ENCODE results near the gene PLA2G2A. TPM values are rescaled to one million over a fixed set of nuclear protein-coding genes. Genes with fewer than 3 reads are reported as not detected.
"Not testable (repeated sequence)": the region's sequence is repeated elsewhere in the genome, so short reads cannot be mapped to it uniquely, and the experiment has no call there.

The PLA2G2A gene
- total RNA-seq, 2 experiments from 2014 or later = not detected

DNA sequence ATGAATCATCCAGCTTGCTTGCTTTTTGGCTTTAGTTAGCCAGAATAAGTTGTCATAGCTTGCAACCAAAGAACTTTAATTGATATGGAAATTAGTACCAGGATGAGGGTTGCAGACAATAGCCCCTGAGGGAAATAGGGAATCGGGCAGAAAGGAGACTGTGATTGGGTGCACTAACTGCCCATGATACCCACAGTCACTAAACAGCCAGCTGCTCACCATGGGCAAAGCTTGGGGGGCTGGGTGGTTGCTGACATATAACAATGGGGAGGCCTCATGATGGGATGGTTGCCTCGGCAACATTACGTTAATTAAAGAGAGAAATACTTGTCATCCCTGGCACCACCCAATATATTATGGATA lies 38.2 kb downstream of the PLA2G2A start:
- Mint-ChIP-seq H3K4me3 (no peak overlapping the region), H3K9me3 (ENCODE audit: insufficient read depth) (no peaks in the 10 kb centered on the region), H3K36me3 (ENCODE audit: low read depth) (no peaks in the 10 kb centered on the region), H3K27me3 (ENCODE audit: low read depth) (peaks cover 1% of the 10 kb centered on the region), H3K27ac (no peak overlapping the region), H3K4me1 (ENCODE audit: low read depth) (peaks cover 1% of the 10 kb centered on the region)
- no peak for DNase-seq
- POLR2A ChIA-PET = no interaction called here
- ATAC-seq = no peak
- CTCF ChIA-PET = no interaction called here

- ChIA-PET CTCF (no interaction called here), POLR2A (no interaction called here)
- H3K4me3 Mint-ChIP-seq = no peak overlapping the region
- H3K4me1 Mint-ChIP-seq (ENCODE audit: low read depth) = peaks cover 3% of the 10 kb centered on the region
- ATAC-seq (no peak), DNase-seq (no peak)
- H3K36me3 Mint-ChIP-seq (ENCODE audit: low read depth) = no peaks in the 10 kb centered on the region
- no peaks in the 10 kb centered on the region for H3K9me3 Mint-ChIP-seq (ENCODE audit: insufficient read depth)
- no peaks in the 10 kb centered on the region for H3K27me3 Mint-ChIP-seq (ENCODE audit: low read depth)
- H3K27ac Mint-ChIP-seq = no peak overlapping the region
Observed at GRCh38 chr1:19940486-19941205, 38.8 kb downstream of the PLA2G2A start.

GRCh38 chr1:19938472-19938871 lies 40.9 kb downstream of the PLA2G2A start:
- no peaks in the 10 kb centered on the region for H3K9me3 Mint-ChIP-seq (ENCODE audit: insufficient read depth)
- no peaks in the 10 kb centered on the region for H3K27me3 Mint-ChIP-seq (ENCODE audit: low read depth)
- CTCF ChIA-PET = no interaction called here
- no peak overlapping the region for H3K27ac Mint-ChIP-seq
- DNase-seq (no peak), ATAC-seq (no peak)
- no peaks in the 10 kb centered on the region for H3K36me3 Mint-ChIP-seq (ENCODE audit: low read depth)
- no peak overlapping the region for H3K4me3 Mint-ChIP-seq
- POLR2A ChIA-PET = no interaction called here
- peaks cover 3% of the 10 kb centered on the region for H3K4me1 Mint-ChIP-seq (ENCODE audit: low read depth)

DNA sequence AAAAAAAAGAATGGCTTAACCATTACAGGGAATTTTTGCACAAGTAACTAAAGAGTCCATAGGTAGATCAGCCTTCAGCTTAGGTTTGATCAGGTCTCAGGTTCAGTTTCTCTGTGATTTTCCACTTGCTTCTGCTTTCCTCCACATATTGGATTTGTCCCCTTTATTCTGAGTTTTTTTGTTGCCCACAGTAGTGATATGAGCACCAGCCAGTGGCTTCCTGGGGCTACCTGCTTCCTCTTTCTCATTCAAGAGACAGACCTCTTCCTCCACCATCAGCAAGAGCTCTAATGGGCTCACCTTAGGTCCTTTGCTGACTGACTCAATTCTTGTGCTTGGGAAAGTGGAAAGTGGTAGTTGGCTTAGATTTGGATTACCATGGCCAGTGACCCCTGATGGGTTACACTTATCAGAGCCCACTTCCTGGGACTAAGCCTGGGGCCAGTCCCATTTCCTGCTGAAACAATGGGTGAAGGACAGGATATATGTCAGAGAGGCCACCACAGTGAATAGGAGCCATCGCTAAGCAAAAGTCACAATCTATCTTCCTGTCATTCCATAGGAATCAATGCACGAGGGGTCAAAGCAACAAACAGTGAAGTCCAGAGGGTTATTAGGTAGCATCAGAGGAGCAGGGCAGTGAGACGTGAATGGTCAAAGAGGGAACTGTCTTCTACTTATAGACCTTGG lies 43.2 kb downstream of the PLA2G2A start:
- Mint-ChIP-seq H3K4me1 (ENCODE audit: low read depth) (peaks cover 3% of the 10 kb centered on the region), H3K27me3 (ENCODE audit: low read depth) (no peaks in the 10 kb centered on the region), H3K4me3 (no peak overlapping the region), H3K27ac (no peak overlapping the region), H3K36me3 (ENCODE audit: low read depth) (peaks cover 3% of the 10 kb centered on the region), H3K9me3 (ENCODE audit: insufficient read depth) (peaks cover 4% of the 10 kb centered on the region)
- ChIA-PET CTCF (no interaction called here), POLR2A (no interaction called here)
- no peak for DNase-seq
- ATAC-seq = no peak

GRCh38 chr1:19934336-19934735 lies 45.1 kb downstream of the PLA2G2A start:
- Mint-ChIP-seq H3K36me3 (ENCODE audit: low read depth) (peaks cover 3% of the 10 kb centered on the region), H3K27ac (no peak overlapping the region), H3K27me3 (ENCODE audit: low read depth) (peaks cover 2% of the 10 kb centered on the region), H3K4me3 (no peak overlapping the region), H3K9me3 (ENCODE audit: insufficient read depth) (peaks cover 4% of the 10 kb centered on the region), H3K4me1 (ENCODE audit: low read depth) (peaks cover 3% of the 10 kb centered on the region)
- ATAC-seq (no peak), DNase-seq (no peak)
- ChIA-PET CTCF (no interaction called here), POLR2A (no interaction called here)

- Mint-ChIP-seq H3K4me3 (no peak overlapping the region), H3K27ac (no peak overlapping the region), H3K4me1 (ENCODE audit: low read depth) (peaks cover 3% of the 10 kb centered on the region), H3K9me3 (ENCODE audit: insufficient read depth) (peaks cover 4% of the 10 kb centered on the region), H3K36me3 (ENCODE audit: low read depth) (peaks cover 3% of the 10 kb centered on the region), H3K27me3 (ENCODE audit: low read depth) (peaks cover 4% of the 10 kb centered on the region)
- CTCF ChIA-PET = no interaction called here
- POLR2A ChIA-PET = no interaction called here
- DNase-seq (no peak), ATAC-seq (no peak)
Observed at GRCh38 chr1:19932866-19933265, 46.6 kb downstream of the PLA2G2A start.

GRCh38 chr1:19927130-19927421 lies 52.3 kb downstream of the PLA2G2A start:
- POLR2A ChIA-PET; H3K27me3 Mint-ChIP-seq (ENCODE audit: low read depth); CTCF ChIA-PET; H3K4me1 Mint-ChIP-seq (ENCODE audit: low read depth); DNase-seq; H3K27ac Mint-ChIP-seq; H3K4me3 Mint-ChIP-seq; H3K9me3 Mint-ChIP-seq (ENCODE audit: insufficient read depth); H3K36me3 Mint-ChIP-seq (ENCODE audit: low read depth); ATAC-seq: not testable (repeated sequence)

GRCh38 chr1:19926296-19927129 lies 52.9 kb downstream of the PLA2G2A start:
- no peaks in the 10 kb centered on the region for H3K4me1 Mint-ChIP-seq (ENCODE audit: low read depth)
- CTCF ChIA-PET = no interaction called here
- POLR2A ChIA-PET = no interaction called here

More at GRCh38 chr1:19926296-19927129, 52.9 kb downstream of the PLA2G2A start:
- Mint-ChIP-seq H3K27ac (no peak overlapping the region), H3K27me3 (ENCODE audit: low read depth) (peaks cover 8% of the 10 kb centered on the region), H3K9me3 (ENCODE audit: insufficient read depth) (no peaks in the 10 kb centered on the region), H3K36me3 (ENCODE audit: low read depth) (no peaks in the 10 kb centered on the region), H3K4me3 (no peak overlapping the region)
- ATAC-seq (no peak), DNase-seq (no peak)

Other genes with a start within 250 kb of the PLA2G2A start
- 10 to 100 TPM; 13.1 to 14.4 TPM for gene TMCO4, start 179.7 kb downstream of the PLA2G2A start, total RNA-seq
- gene RNF186, start 164.3 kb downstream of the PLA2G2A start, total RNA-seq = not detected
- 10 to 100 TPM in 1 of 2 experiments, 1 to 10 TPM in 1; 9.7 to 10.4 TPM for gene OTUD3, start 97.2 kb downstream of the PLA2G2A start, total RNA-seq
- not detected for gene PLA2G2E, start 56.0 kb downstream of the PLA2G2A start, total RNA-seq
- gene PLA2G5, start 90.6 kb upstream of the PLA2G2A start, total RNA-seq = not detected
- gene PLA2G2D, start 139.9 kb upstream of the PLA2G2A start, total RNA-seq = not detected
- not detected for gene PLA2G2F, start 159.7 kb upstream of the PLA2G2A start, total RNA-seq
- gene UBXN10, start 206.5 kb upstream of the PLA2G2A start, total RNA-seq = under 1 TPM; 0.21 to 0.29 TPM
- not detected for gene PLA2G2C, start 206.9 kb upstream of the PLA2G2A start, total RNA-seq

Data from activated CD8-positive, alpha-beta T cell treated with anti-CD3 and anti-CD28 coated beads, Interleukin-2, amount 10 ng/mL, durations not matched to agents 7 days and 5 days (primary cell).